ENCODE results near the gene GIPR. TPM values are rescaled to one million over a fixed set of nuclear protein-coding genes. Genes with fewer than 3 reads are reported as not detected.

The GIPR gene
- total and polyA plus RNA-seq, 10 of the 15 experiments (the other 5 are each of a cell fraction or from before 2014, with no cell fraction given): 1.7 to 26.3 (median 13.7) TPM

DNA sequence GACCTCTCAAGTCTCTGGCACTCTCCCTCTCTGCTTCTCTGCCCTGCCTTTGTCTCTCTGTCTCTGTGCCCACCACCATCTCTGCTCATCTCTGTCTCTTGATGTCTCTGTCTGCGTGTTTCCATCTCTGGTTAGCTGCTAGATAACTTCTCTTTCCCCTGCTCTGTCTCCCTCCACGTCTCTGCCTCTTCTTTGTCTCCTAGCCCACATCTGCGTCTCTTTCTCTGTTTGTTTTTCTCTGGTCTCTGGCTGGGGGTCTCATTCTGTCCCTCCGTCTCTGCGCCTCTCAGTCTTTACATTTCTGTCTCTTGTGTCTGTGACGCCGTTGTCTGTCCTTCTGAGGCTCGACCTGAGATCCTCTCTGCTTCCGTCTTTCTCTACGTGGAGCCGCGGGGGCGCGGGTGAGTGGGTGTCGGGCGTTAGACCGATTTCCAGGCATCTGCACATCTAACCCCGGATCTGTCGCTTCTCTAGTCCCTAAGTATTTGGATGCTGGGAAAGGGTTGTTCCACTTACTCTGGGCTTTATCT is 386 bp downstream of the GIPR start:
- SMC1A ChIA-PET (ENCODE audit: uncharacterized antibody, unreplicated experiment): interaction anchor here (0.5 to 3.2 kb wide), 7 partner anchors 13 to 179 kb away, joined by 3 to 15 read pairs (median 4); partner anchors contain the start of genes QPCTL and SNRPD2
- 3% methylated on average over 19 of the region's 19 CpGs for WGBS (ENCODE audit: insufficient coverage, insufficient replicate concordance, low lambda C conversion rate, missing lambda C conversion rate)
- peak overlapping the region; percentile 88 for H3K27ac ChIP-seq (ENCODE audit: control insufficient read depth, insufficient read depth)
- H2AFZ ChIP-seq (ENCODE audit: control insufficient read depth, low read depth, low read length): peak overlapping the region; percentile 96
- no peaks in the 10 kb centered on the region for H4K20me1 ChIP-seq (ENCODE audit: control insufficient read depth, insufficient read depth)
- H3K4me2 ChIP-seq (ENCODE audit: control insufficient read depth, insufficient read depth): peak overlapping the region; percentile 73
- peaks cover 9% of the 10 kb centered on the region for H3K4me1 ChIP-seq (ENCODE audit: control insufficient read depth, insufficient read depth, low read length)
- H3K79me2 ChIP-seq (ENCODE audit: control insufficient read depth, insufficient read depth, low read length): peaks cover 20% of the 10 kb centered on the region
- in situ Hi-C loops (cut with MboI): no loop called here
- H3K27me3 ChIP-seq (replicated peaks in 1 of 2; ENCODE audit: control insufficient read depth in 2 of 2, insufficient read depth in 2 of 2, low read length in 1 of 2): no peaks in the 10 kb centered on the region
- RAD21 ChIA-PET (ENCODE audit: unreplicated experiment): interaction anchor here (0.7 to 4.0 kb wide), 10 partner anchors 9 to 174 kb away, joined by 4 to 47 read pairs (median 6); partner anchors contain the start of genes QPCTL and SNRPD2
- no peaks in the 10 kb centered on the region for H3K9me3 ChIP-seq (replicated peaks; ENCODE audit: control insufficient read depth, insufficient read depth, low read length)
- DNase-seq (ENCODE audit: low read depth, low spot score) (no peak), FAIRE-seq (peak; percentile 80), ATAC-seq (peak; percentile 15)
- CTCF ChIA-PET: interaction anchor here (0.7 to 3.1 kb wide), 16 partner anchors 9 to 229 kb away, joined by 3 to 21 read pairs (median 4); partner anchors contain the start of genes EML2, QPCTL and SNRPD2
- BruUV-seq (replicated peaks): no TSS peak
- H3K36me3 ChIP-seq (ENCODE audit: control insufficient read depth in 2 of 2, insufficient read depth in 2 of 2, low read length in 1 of 2): no peaks in the 10 kb centered on the region; a peak in 1 of 4 replicates
- intact Hi-C loops (cut with micrococcal nuclease; ENCODE audit: unreplicated experiment): loop anchor here (2.0 kb wide), 1 partner anchor 24 kb away; no protein-coding TSS in a partner anchor
- H3K4me3 ChIP-seq: peak overlapping the region; percentile 94
- peak overlapping the region; percentile 82 for H3K9ac ChIP-seq (ENCODE audit: control insufficient read depth, insufficient read depth, low read length)
- POLR2A ChIA-PET: interaction anchor here (0.6 to 3.8 kb wide), 12 partner anchors 9 to 102 kb away, joined by 3 to 27 read pairs (median 5); partner anchors contain the start of genes OPA3, QPCTL, SIX5 and SNRPD2
- TF ChIP-seq, protein P1, sequence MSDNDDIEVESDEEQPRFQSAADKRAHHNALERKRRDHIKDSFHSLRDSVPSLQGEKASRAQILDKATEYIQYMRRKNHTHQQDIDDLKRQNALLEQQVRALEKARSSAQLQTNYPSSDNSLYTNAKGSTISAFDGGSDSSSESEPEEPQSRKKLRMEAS (IDR thresholded peaks at IDR 0.05; ENCODE audit: low read depth, low read length): no peak
- TF ChIP-seq TCF3 (IDR thresholded peaks at IDR 0.05; ENCODE audit: borderline replicate concordance, insufficient read depth, low read depth, low read length) (no peak), SRF (IDR thresholded peaks at IDR 0.05; ENCODE audit: low read depth in 2 of 2, low read length in 2 of 2) (no peak), CREM (IDR thresholded peaks at IDR 0.05; ENCODE audit: low read depth) (peak; percentile 25; the same call in 1 of the 2 replicates), ASH2L (IDR thresholded peaks at IDR 0.05; ENCODE audit: borderline replicate concordance, low read depth) (no peak), PAX5 (IDR thresholded peaks at IDR 0.05; ENCODE audit: borderline replicate concordance, low read depth, low read length) (no peak), TCF12 (IDR thresholded peaks at IDR 0.05; ENCODE audit: low read depth, low read length) (no peak), SMAD1 (IDR thresholded peaks at IDR 0.05; ENCODE audit: low read depth, partially characterized antibody) (no peak), CHD2 (IDR thresholded peaks at IDR 0.05; ENCODE audit: borderline replicate concordance, low read depth, low read length) (peak; percentile 35; the same call in 1 of the 2 replicates), TCF7 (IDR thresholded peaks at IDR 0.05; ENCODE audit: borderline replicate concordance) (no peak), NFYB (IDR thresholded peaks at IDR 0.05; ENCODE audit: insufficient read depth, low read depth, low read length) (no peak), ETV6 (conservative IDR thresholded peaks at IDR 0.05 in 1 of 2, IDR thresholded peaks at IDR 0.05 in 1 of 2; ENCODE audit: borderline replicate concordance in 1 of 2, low read depth in 1 of 2) (no peak)
- TF ChIP-seq, protein P2, sequence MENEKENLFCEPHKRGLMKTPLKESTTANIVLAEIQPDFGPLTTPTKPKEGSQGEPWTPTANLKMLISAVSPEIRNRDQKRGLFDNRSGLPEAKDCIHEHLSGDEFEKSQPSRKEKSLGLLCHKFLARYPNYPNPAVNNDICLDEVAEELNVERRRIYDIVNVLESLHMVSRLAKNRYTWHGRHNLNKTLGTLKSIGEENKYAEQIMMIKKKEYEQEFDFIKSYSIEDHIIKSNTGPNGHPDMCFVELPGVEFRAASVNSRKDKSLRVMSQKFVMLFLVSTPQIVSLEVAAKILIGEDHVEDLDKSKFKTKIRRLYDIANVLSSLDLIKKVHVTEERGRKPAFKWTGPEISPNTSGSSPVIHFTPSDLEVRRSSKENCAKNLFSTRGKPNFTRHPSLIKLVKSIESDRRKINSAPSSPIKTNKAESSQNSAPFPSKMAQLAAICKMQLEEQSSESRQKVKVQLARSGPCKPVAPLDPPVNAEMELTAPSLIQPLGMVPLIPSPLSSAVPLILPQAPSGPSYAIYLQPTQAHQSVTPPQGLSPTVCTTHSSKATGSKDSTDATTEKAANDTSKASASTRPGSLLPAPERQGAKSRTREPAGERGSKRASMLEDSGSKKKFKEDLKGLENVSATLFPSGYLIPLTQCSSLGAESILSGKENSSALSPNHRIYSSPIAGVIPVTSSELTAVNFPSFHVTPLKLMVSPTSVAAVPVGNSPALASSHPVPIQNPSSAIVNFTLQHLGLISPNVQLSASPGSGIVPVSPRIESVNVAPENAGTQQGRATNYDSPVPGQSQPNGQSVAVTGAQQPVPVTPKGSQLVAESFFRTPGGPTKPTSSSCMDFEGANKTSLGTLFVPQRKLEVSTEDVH (IDR thresholded peaks at IDR 0.05; ENCODE audit: low read depth, partially characterized antibody): peak; percentile 34
- TF ChIP-seq, protein P3, sequence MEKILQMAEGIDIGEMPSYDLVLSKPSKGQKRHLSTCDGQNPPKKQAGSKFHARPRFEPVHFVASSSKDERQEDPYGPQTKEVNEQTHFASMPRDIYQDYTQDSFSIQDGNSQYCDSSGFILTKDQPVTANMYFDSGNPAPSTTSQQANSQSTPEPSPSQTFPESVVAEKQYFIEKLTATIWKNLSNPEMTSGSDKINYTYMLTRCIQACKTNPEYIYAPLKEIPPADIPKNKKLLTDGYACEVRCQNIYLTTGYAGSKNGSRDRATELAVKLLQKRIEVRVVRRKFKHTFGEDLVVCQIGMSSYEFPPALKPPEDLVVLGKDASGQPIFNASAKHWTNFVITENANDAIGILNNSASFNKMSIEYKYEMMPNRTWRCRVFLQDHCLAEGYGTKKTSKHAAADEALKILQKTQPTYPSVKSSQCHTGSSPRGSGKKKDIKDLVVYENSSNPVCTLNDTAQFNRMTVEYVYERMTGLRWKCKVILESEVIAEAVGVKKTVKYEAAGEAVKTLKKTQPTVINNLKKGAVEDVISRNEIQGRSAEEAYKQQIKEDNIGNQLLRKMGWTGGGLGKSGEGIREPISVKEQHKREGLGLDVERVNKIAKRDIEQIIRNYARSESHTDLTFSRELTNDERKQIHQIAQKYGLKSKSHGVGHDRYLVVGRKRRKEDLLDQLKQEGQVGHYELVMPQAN (conservative IDR thresholded peaks at IDR 0.05): 0 out of 2 replicates have a peak, but pooled peaks have one; percentile 63
- TF ChIP-seq, protein P4, sequence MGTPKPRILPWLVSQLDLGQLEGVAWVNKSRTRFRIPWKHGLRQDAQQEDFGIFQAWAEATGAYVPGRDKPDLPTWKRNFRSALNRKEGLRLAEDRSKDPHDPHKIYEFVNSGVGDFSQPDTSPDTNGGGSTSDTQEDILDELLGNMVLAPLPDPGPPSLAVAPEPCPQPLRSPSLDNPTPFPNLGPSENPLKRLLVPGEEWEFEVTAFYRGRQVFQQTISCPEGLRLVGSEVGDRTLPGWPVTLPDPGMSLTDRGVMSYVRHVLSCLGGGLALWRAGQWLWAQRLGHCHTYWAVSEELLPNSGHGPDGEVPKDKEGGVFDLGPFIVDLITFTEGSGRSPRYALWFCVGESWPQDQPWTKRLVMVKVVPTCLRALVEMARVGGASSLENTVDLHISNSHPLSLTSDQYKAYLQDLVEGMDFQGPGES (IDR thresholded peaks at IDR 0.05): no peak
